ENCODE data around the gene TBC1D9B. TPM values are rescaled to one million over a fixed set of nuclear protein-coding genes. Genes with fewer than 3 reads are reported as not detected.

TBC1D9B gene
- total and polyA plus RNA-seq, 2 experiments from 2014 or later = 77.0 to 97.3 TPM

DNA sequence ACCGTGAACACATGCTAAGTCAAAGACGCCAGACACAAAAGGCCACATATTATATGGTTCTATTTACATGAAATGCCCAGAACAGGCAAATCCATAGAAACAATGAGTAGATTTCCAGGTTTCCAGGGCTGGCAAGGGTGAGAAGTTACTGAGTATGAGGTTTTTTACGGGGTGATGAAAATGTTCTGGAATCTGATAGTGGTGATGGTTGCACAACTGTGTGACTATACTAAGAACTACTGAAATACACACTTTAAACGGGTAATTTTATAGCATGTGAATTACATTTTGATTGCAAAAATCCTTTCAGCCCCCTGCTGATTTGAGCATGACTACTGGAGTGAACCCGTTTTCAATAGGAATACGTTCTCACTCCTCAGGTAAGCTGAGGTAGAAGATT, 46.7 kb upstream of the TBC1D9B start:
- no peak for DNase-seq (ENCODE audit: low spot score)
- H3K4me1 ChIP-seq (ENCODE audit: insufficient read depth) = no peaks in the 10 kb centered on the region
- TF ChIP-seq, protein P1, sequence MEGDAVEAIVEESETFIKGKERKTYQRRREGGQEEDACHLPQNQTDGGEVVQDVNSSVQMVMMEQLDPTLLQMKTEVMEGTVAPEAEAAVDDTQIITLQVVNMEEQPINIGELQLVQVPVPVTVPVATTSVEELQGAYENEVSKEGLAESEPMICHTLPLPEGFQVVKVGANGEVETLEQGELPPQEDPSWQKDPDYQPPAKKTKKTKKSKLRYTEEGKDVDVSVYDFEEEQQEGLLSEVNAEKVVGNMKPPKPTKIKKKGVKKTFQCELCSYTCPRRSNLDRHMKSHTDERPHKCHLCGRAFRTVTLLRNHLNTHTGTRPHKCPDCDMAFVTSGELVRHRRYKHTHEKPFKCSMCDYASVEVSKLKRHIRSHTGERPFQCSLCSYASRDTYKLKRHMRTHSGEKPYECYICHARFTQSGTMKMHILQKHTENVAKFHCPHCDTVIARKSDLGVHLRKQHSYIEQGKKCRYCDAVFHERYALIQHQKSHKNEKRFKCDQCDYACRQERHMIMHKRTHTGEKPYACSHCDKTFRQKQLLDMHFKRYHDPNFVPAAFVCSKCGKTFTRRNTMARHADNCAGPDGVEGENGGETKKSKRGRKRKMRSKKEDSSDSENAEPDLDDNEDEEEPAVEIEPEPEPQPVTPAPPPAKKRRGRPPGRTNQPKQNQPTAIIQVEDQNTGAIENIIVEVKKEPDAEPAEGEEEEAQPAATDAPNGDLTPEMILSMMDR (IDR thresholded peaks at IDR 0.05; ENCODE audit: poor library complexity) = no peak
- TF ChIP-seq EZH2 (IDR thresholded peaks at IDR 0.05; ENCODE audit: borderline replicate concordance) (no peak), EZH2phosphoT487 (IDR thresholded peaks at IDR 0.05; ENCODE audit: low read depth, severe bottlenecking, unreplicated experiment) (no peak)
- no peak overlapping the region for H3K4me3 ChIP-seq
- H3K27me3 ChIP-seq = no peaks in the 10 kb centered on the region
- no peaks in the 10 kb centered on the region for H3K79me2 ChIP-seq
- no peak overlapping the region for H3K4me2 ChIP-seq
- no peaks in the 10 kb centered on the region for H3K9me3 ChIP-seq (ENCODE audit: low read depth)
- H3K9me2 ChIP-seq (replicated peaks; ENCODE audit: insufficient read depth) = no peaks in the 10 kb centered on the region
- no peak overlapping the region for H2AFZ ChIP-seq
- H3K27ac ChIP-seq = no peak overlapping the region
- WGBS (ENCODE audit: low lambda C conversion rate, missing lambda C conversion rate) = 92% methylated on average over 6 of the region's 6 CpGs
- H3K36me3 ChIP-seq (replicated peaks; ENCODE audit: insufficient read depth, low read depth) = no peaks in the 10 kb centered on the region
- no peaks in the 10 kb centered on the region for H4K20me1 ChIP-seq (ENCODE audit: insufficient read depth, poor library complexity, severe bottlenecking)

DNA sequence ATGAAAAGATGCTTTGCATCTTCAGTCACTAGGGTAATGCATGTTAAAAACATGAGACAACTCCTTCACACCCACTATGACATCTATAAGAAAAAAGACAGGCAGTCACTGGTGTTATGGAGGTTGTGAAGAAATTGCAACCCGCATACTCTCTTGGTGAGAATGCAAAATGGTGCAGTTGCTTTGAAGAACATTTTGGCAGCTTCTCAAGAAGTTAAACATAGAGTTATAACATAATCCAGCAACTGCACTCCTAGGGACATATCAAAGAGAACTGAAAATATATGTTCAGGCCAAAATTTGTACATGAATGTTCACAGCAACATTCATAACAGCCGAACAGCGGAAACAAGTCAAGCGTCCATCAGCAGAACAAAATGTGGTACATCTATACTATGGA, 46.3 kb upstream of the TBC1D9B start:
- Histone ChIP-seq H3K9me2 (replicated peaks; ENCODE audit: insufficient read depth) (no peaks in the 10 kb centered on the region), H4K20me1 (ENCODE audit: insufficient read depth, poor library complexity, severe bottlenecking) (no peaks in the 10 kb centered on the region), H3K4me2 (no peak overlapping the region), H3K9me3 (ENCODE audit: low read depth) (no peaks in the 10 kb centered on the region), H3K4me3 (no peak overlapping the region), H3K4me1 (ENCODE audit: insufficient read depth) (no peaks in the 10 kb centered on the region), H2AFZ (no peak overlapping the region), H3K27me3 (no peaks in the 10 kb centered on the region), H3K27ac (no peak overlapping the region), H3K79me2 (no peaks in the 10 kb centered on the region), H3K36me3 (replicated peaks; ENCODE audit: insufficient read depth, low read depth) (no peaks in the 10 kb centered on the region)
- DNase-seq (ENCODE audit: low spot score) = no peak
- 99% methylated on average over 4 of the region's 4 CpGs for WGBS (ENCODE audit: low lambda C conversion rate, missing lambda C conversion rate)
- TF ChIP-seq EZH2phosphoT487 (IDR thresholded peaks at IDR 0.05; ENCODE audit: low read depth, severe bottlenecking, unreplicated experiment) (no peak), EZH2 (IDR thresholded peaks at IDR 0.05; ENCODE audit: borderline replicate concordance) (no peak)
- TF ChIP-seq, protein P1 (IDR thresholded peaks at IDR 0.05; ENCODE audit: poor library complexity) = no peak

DNA sequence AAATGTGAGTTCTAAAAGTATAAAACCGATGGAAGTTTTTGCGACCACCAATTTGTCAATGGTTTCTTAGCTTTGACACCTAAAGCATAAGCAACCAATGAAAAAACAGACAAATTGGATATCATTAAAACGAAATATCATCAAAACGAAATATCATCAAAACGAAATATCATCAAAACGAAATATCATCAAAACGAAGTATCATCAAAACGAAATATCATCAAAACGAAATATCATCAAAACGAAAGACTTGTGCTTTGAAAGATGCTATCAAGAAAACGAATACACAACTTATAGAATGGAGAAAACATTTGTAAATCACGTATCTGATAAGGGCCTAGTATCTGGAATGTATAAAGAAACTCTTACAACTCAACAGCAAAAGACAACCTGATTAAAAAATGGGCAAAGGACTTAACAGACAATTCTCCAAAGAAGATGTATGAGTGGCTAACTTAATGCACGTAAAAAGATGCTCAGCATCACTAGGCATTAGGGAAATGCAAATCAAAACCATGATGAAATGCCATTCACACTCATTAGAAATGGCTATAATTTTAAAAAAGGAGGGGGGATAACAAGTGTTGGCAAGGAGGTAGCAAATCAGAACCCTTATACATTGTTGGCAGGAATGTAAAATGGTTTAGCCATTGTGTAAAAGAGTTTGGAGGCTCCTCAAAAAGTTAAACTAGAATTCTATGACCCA, 29.4 kb upstream of the TBC1D9B start:
- no peaks in the 10 kb centered on the region for H3K4me1 ChIP-seq (ENCODE audit: insufficient read depth)
- no peaks in the 10 kb centered on the region for H3K27me3 ChIP-seq
- TF ChIP-seq, protein P1 (IDR thresholded peaks at IDR 0.05; ENCODE audit: poor library complexity) = no peak
- TF ChIP-seq EZH2 (IDR thresholded peaks at IDR 0.05; ENCODE audit: borderline replicate concordance) (no peak), EZH2phosphoT487 (IDR thresholded peaks at IDR 0.05; ENCODE audit: low read depth, severe bottlenecking, unreplicated experiment) (no peak)
- H3K27ac ChIP-seq = no peak overlapping the region
- H4K20me1 ChIP-seq (ENCODE audit: insufficient read depth, poor library complexity, severe bottlenecking) = no peaks in the 10 kb centered on the region
- H3K9me2 ChIP-seq (replicated peaks; ENCODE audit: insufficient read depth) = no peaks in the 10 kb centered on the region
- no peak for DNase-seq (ENCODE audit: low spot score)
- no peak overlapping the region for H3K4me3 ChIP-seq
- no peaks in the 10 kb centered on the region for H3K79me2 ChIP-seq
- H2AFZ ChIP-seq = no peak overlapping the region
- 93% methylated on average over 13 of the region's 13 CpGs for WGBS (ENCODE audit: low lambda C conversion rate, missing lambda C conversion rate)
- H3K36me3 ChIP-seq (replicated peaks; ENCODE audit: insufficient read depth, low read depth) = no peaks in the 10 kb centered on the region
- H3K4me2 ChIP-seq = no peak overlapping the region
- no peaks in the 10 kb centered on the region for H3K9me3 ChIP-seq (ENCODE audit: low read depth)

All from hepatocyte (in vitro differentiated cells).